HL-60/S4 treated with phorbol 12-myristate 13-acetate at 8.2 ng/mL for 4 days and 3 days (cell line): ENCODE data around the gene STXBP2.

ENCODE experiments used
- in situ Hi-C: fragments of 300-500 bp; cut with MboI; formaldehyde crosslinking; loops from 2 replicates; pipeline ENCODE4 v1.15.0; 2022; ENCODE audit warnings: low sequenced_read_pairs

The STXBP2 gene

DNA sequence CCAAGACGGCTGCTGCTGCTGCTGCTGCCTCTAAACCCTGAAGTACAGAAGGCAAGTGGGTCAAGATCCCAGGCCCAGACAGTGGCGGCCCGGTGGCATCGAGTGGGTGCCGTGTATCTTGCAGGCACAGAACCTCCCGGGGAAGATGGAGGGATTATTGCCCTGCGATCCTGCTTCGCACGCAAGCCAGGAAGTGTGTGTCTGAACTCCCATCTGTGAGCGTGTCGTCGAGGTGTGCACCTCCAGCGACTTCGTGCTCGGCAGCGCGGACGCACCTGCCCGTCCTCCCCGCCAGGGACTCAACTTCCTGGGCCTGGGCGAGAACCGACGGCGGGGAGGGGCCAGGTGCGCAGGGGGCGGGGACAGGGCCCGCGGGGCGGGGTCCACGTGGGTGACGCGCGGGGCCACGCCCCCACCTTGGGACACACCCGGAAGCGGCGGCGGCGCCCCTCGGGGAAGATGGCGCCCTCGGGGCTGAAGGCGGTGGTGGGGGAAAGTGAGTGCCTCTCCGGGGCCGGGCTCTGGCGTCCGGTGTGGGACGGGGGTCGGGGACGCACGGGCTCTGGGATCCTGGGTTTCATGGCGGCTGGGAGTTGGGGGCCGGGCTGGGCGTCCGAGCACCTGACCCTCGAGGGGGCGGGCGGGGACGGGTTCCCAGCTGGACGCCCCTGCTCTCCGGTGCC lies at the start of gene STXBP2:
STXBP2 (plus strand) TSS at position 420 of the 683 bp plus-strand sequence; CDS start at position 460, 40 bp downstream.
- in situ Hi-C loops = no loop called here

- in situ Hi-C loops = no loop called here
Observed at GRCh38 chr19:7589822-7590221, 47.1 kb upstream of the STXBP2 start.

DNA sequence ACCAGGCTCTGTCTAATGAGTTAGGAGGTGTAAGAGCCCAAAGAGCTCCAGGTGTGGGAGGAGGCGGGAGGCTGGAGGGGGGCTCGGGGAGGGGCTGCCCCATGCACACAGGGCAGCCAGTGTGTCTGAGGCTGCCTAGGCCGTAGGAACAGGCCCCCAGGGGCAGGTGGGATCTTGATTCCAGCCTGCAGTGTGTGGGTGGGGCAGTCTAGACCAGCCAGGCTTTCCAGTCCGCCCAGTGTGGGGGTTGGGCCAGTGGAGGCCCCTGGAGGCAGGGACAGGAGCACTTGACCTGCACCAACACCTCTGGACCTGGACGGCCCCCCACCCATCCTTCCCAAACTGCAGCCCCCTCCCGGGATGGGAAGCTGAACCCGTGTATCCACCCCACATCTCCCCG lies 46.7 kb upstream of the STXBP2 start:
- in situ Hi-C loops = no loop called here

DNA sequence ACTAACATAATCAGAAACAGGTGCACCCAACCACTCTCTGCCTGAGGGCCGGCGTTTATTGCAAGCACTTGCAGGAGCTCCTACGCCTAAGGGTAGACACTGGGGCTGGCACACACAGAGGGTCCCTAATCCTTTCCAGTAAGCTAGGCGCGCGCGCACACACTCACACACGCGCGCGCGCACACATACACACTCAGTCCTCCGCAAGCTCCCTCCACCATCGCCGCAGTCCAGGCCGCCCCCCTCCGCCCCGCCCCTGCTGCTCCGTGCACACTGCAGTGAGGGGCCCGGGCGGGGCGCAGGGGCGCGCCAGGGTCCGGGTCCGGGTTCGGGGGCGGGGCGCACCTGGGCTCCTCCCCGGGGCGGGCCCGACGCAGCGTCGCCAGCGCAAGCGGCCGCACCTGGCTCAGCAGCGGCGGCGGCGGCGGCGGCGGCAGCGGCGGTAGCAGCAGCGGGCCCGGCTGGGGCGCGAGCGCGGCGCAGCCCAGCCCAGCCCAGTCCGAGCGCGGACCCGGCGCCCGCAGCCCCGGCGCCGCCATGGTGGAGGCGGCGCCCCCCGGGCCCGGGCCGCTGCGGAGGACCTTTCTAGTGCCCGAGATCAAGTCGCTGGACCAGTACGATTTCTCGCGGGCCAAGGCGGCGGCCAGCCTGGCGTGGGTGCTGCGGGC lies 41.3 kb upstream of the STXBP2 start, which contains the start of gene CAMSAP3:
CAMSAP3 (plus strand) TSS at position 398 of the 668 bp plus-strand sequence; CDS start at position 538, 140 bp downstream.
- in situ Hi-C loops = no loop called here

DNA sequence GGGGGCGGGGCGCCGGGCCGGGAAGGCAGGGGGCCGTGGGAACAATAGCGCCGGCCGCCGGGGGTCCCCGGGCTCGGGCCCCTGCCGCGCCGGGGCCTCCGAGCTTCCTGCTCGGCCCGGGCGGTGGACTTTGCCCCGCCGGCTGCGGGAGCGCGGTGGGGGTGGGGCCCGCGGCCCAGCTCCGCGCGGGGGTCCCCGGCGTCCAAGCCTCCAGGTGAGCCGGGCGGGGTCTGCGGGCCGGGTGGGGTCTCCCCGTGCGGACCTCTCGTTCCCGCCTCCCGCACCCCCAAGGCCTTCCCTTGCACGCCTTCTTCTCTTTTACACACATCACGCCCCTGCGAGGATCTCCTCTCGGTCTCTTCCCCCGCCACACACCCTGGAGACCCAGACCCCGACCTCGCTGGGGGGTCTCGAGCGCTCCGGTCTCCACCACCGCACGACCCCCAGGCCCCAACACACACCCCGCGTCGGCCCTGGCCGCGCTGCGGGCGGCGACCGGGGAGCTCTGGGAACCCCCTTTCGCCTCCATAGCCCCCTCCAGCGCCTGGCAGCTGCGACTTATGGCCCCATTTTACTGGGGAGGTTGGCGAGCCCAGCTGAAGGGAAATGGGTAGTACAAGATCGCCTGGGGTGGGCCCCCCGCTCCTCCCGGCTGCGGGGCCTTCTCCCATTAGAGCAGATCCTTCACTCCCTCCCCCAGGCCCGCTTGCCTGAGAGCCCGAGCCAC lies 40.5 kb upstream of the STXBP2 start:
- in situ Hi-C loops = no loop called here

DNA sequence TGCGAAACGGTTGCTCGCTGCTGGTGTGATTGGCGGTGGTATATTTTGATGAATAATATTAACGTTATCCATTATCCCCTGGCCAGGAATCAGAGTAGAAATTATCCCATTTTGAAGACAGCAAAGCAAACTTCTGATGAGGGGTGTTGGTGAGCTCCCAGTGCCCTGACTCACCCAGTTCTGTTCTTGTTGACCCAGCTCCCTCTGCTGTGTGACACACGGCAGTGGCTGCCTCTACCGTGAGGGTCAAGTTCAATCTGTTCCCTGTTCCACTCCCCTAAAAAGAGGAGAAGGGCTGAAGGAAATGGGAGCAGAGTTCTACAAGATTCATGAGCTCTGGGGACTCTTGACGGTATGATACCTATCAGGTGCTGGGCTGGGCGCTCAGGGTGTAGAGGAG lies 39.2 kb upstream of the STXBP2 start:
- in situ Hi-C loops = no loop called here

- in situ Hi-C loops = no loop called here
Observed at GRCh38 chr19:7598180-7598579, 38.7 kb upstream of the STXBP2 start.

GRCh38 chr19:7600721-7601120 lies 36.2 kb upstream of the STXBP2 start:
- in situ Hi-C loops = no loop called here

GRCh38 chr19:7602240-7602934 lies 34.5 kb upstream of the STXBP2 start:
- in situ Hi-C loops = no loop called here

- in situ Hi-C loops = no loop called here
Observed at GRCh38 chr19:7602935-7603497, 33.9 kb upstream of the STXBP2 start.

GRCh38 chr19:7603919-7604318 lies 33.0 kb upstream of the STXBP2 start:
- in situ Hi-C loops = no loop called here

- in situ Hi-C loops = no loop called here
Observed at GRCh38 chr19:7605490-7606222, 31.3 kb upstream of the STXBP2 start.

- in situ Hi-C loops = no loop called here
Observed at GRCh38 chr19:7606289-7606688, 30.6 kb upstream of the STXBP2 start.

GRCh38 chr19:7607212-7607873 lies 29.6 kb upstream of the STXBP2 start:
- in situ Hi-C loops = no loop called here

GRCh38 chr19:7607874-7608560 lies 28.9 kb upstream of the STXBP2 start:
- in situ Hi-C loops = no loop called here

- in situ Hi-C loops = no loop called here
Observed at GRCh38 chr19:7610491-7611240, 26.2 kb upstream of the STXBP2 start.

DNA sequence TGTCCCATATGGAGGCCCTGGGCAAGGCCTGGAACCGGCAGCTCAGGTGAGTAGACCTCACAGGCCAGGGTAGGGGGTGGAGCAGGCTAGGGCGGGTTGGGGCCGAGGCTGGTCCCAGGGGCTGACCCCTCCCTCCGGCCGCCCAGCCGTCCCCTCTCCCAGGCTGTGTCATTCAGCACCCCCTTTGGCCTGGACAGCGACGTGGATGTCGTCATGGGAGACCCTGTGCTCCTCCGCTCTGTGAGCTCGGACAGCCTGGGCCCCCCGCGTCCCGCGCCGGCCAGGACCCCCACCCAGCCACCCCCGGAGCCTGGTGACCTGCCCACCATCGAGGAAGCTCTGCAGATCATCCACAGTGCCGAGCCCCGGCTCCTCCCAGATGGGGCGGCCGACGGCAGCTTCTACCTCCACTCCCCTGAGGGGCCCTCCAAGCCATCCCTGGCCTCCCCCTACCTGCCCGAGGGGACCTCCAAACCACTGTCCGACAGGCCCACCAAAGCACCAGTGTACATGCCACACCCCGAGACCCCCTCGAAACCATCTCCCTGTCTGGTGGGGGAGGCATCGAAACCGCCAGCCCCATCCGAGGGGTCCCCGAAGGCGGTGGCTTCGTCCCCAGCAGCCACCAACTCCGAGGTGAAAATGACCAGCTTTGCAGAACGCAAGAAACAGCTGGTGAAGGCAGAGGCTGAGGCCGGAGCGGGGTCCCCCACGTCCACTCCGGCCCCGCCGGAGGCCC lies 25.2 kb upstream of the STXBP2 start:
- in situ Hi-C loops = no loop called here
